Measurements from ENCODE around the gene UGT1A5.

Gene UGT1A5

DNA sequence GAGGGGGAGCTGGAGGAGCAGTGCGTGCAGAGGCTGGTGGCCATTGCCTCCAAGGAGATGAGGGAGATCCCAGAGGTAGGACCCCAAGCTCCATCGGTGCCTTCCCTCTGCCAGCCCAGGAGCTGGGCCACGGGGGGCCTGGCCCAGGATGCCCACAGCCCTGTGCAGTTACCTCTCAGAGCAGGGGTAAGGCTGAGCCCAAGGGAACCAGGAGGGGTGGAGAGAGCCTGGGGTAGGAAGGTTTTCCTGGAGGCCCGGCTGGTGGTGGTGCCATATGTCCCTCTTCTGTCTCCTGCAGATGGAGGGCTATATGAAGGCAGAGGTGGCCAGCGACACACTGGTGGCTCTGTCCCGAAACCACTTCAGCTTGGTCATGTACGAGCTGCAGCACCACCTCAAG is 76.8 kb downstream of the UGT1A5 start:
- DNase-seq (ENCODE audit: low read depth): no peak

DNA sequence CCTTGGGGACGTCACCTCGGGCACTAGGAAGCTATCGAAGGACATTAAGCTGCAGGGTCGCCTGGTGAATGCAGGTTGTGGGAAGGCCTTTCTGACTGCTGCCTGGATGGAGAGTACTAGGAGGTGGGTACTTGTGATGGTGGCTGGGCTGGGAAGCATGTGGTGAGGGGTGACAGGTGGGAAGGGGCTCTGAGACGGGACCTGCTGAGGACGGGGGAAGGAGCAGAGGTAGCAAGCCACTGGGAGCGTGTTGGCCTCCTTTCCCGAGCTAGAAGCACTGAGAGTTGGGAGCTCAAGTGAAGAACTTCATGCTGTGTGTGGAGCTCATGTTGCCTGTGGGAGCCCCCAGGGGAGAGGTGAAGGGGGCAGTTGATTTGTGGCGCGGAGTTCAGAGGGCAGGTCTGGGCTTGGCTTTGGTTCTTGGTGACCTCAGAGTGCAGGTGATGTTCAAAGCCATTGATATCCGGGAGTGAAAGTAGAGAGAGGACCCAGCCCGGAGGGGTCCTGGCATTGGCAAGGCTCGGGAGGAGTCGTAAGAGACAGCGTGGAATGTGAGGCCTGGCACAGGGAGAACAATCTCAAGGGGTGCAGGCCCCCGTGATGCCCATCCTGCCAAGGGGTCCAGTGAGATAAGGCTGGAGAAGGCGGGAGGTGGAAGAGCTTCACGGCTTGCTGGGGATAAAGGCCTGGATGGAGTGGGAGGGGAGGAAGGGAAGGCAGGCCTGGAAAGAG is 78.6 kb downstream of the UGT1A5 start:
- DNase-seq (ENCODE audit: low read depth): no peak

DNA sequence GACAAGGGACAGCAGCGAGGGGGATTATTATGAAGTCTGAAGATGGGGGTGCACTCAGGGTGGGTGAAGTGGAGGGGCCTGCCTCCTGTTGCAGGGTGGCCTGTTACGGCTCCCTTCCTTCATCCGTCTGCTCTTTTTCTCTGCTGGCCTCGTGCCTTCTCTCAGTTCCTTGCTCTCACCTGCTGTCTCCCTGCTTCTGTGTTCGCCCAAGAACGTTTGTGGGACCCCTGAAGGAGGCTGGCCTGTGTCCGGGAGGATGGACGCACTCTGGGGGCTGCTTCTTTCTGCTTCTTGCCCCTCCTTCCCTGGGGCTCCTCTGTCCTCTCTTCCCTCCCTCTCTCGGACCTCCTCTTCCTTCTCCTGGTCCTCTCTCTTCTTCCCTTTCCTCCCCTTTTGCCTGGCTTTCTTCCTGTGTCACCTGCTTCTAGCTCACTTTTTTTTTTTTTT is 79.2 kb downstream of the UGT1A5 start:
- no peak for DNase-seq (ENCODE audit: low read depth)

DNA sequence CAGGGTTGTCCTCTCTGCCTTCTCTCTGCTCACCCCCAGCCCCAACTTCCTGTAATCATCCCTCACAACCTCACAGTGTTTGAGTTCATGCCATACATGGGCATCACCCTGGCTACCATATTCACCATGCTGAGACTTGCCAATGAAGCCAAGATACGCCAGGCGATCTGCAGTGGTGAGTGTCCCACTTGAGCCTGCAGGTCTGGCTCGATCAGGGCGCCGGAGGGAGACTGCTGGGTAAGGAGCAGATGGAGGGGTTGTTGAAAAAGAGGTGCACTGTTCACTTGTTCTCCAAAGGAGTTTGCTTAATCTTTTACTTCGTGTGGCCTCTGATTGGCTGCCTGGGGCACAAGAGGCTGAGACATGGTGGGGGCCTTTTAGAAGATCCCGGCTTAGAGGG is 80.0 kb downstream of the UGT1A5 start:
- no peak for DNase-seq (ENCODE audit: low read depth)

DNA sequence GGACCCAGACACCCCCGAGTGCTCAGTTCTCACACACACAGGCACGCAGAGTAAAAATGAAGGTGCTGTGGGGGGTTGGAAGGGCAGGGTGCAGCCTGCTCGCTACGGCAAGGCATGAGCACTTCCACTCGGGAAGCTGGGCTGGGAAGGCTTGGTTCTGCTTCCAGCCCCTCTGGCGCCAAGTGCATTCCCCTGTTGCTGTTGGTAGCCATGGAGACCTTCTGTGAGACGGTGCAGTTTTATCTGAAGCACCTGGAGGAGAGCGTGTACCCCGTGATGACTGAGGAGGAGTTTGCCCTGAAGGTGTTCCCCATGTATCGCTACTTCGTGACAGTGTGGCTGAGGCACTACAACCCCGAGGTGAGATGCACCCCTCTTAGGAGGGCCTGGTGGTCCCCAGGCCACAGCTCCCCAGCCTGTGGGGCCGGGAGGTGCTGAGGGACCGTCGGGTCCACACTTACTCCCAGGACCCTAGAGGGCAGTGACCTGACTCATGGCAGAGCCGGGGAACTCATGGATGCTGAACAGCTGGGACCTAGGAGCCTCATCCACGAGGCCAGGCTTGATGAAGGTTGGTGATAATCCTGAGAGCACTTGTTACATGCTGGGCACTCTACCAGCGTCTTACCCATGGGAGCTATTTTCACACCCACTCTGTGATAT is 80.9 kb downstream of the UGT1A5 start:
- no peak for DNase-seq (ENCODE audit: low read depth)

DNA sequence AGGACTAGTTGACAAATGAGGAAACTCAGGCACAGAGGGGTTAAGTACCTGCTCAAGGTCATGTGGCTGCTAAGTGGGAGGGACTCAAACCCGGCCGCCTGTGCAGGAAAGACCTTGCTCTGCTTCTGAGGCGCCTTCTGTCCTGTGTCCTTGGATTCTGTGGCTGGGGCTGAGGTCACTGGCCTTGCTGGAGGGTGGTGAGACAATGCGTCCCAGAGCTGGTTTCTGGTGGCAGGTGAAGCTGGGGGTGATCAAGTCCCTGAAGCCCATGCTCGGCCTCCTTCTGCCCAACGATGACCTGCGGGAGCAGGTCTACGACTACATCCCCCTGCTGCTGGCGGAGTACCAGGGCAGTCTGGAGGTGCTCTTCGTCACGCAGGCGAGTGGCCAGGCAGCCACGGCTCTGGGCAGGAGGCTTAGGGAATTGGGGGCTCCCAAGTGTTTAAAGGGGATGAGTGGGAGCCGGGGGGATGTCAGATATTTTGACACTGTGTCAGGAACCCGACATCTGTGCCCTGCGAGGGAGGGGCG is 81.5 kb downstream of the UGT1A5 start:
- no peak for DNase-seq (ENCODE audit: low read depth)

DNA sequence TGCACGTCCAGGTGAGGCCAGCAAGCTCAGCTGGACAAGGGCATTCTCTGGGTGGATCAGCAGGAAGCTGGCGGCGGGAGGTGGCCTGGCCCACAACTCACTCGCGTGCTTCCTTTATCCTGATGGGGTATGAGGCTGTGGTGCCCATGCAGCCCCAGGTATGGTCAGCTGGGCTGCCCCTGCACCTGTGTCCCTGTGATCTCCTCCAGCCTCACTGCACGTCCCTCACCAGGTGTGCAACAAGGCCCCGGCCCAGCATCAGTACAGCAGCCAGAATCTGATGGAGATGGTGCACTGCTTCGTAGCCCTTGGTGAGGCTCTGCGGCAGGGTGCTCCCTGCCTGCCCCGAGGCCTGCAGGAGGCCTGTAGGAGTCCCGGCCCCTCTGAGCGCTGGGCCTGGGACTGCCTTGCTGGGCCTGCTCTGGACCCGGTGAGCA is 83.0 kb downstream of the UGT1A5 start:
- DNase-seq (ENCODE audit: low read depth): no peak

DNA sequence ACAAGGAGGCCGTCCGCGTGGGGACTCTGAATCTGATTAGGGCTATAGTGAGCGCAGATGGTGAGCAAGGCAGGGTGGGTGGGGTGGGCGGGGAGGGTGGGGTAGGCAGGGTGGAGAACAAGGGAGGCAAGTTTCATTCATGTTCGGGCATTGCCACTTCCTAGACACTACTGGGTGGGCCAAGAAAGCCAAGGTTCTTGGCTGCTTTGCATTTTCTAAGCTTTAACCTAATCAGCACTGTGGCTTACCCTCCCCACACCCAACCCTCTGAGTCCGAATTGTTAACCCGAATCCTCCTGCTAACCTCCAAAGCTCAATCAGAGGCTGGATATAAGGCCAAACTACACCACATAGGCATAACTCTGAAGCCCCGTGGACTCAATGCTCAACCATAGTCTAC is 83.5 kb downstream of the UGT1A5 start:
- no peak for DNase-seq (ENCODE audit: low read depth)

DNA sequence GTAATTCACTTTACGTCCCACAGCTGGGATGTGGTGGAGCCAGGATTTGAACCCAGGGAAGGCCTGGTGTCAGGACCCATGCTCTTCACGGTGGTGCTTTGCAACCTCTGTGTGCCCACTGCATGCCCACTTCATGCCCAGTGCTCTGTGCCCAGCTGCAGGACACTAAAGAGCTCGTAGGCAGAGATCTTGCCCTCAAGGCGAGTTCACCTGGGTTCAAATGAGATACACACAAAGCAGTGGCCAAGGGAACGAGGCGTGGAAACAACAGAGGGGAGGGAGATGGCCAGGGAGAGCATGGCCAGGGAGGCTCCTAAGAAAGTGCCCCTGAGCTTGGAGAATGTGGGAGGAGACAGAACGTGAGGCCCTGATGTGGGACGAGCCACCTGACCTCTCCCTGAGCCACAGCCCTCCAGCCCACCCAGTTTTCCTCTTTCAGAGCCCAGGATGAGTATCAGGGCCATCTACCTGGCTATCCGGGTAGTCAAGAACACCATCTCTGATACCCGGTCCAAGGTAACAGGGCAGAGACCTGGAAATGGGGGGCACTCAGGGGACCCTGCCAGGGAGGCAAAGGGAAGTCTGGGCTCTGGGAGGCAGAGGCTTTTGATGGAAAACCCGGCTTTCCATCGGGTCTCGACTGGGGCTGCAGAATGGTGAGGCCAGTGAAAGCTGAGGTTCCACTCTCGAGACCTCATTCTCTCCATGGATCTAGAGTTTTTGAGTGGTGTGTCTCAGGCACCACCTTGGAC is 85.8 kb downstream of the UGT1A5 start:
- DNase-seq (ENCODE audit: low read depth): no peak

DNA sequence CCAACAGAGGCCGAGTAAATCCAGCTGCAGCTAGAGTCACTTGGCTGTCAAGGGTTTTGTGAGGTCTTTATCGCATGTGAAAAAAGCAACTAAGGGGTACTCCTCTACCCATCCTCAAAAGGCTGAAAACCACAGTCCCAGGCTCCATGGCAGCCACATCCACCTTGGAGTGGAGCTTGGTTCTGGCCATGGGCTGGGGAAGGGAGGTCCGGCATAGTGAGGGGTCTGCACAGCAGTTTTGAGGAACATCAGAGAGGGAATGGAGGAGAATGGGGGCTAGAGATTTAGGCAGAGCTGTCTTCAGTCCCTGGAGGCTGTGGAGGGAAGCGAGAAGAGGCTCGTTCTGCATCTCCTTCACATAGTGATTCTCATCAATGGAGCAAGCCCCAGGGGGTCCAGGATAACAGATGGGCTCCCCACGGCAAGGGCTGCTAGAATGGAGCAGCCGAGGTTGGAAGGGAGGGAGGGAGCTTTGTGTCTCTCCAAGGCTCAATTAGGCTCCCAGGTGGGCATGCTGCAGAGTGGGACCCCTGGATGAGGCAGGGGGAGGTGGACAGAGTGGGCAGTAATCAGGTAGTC is 86.5 kb downstream of the UGT1A5 start:
- no peak for DNase-seq (ENCODE audit: low read depth)

DNA sequence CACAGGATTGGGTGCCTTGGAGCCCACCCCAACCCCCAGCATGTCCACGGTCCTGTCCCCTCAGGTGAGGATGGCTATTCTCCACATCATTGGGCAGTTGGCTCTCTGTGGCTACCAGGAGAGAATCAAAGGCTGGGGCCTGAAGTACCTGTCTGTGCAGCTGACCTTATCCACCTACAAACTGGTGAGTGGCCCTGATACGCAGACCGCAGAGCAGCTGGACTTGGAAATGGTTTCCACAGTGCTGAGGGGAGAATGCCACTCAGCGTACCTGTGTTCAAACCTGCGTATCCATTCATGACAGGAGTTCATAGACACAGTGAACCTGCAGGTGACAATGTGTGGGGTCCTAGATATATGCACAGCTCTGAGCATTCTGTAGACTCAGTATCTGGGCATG is 87.0 kb downstream of the UGT1A5 start:
- no peak for DNase-seq (ENCODE audit: low read depth)

DNA sequence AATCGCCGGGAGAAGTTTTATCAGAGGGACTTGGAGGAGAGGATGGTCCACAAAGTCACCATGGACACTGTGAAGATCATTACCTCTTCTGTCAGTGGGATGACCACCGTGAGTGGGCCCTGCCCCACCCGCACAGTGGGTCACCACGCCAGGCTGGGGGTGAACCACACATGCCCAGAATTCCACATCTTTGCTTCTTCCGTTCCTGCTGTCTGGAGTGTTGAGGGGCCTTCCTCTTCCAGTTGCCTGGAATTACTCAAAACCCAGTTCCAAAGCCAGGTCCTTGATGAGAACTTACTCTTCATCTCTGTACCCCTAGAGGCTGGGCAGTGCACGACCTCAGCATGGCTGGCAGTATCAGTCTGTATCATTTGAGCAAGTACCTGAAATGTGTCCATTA is 87.5 kb downstream of the UGT1A5 start:
- DNase-seq (ENCODE audit: low read depth): no peak

DNA sequence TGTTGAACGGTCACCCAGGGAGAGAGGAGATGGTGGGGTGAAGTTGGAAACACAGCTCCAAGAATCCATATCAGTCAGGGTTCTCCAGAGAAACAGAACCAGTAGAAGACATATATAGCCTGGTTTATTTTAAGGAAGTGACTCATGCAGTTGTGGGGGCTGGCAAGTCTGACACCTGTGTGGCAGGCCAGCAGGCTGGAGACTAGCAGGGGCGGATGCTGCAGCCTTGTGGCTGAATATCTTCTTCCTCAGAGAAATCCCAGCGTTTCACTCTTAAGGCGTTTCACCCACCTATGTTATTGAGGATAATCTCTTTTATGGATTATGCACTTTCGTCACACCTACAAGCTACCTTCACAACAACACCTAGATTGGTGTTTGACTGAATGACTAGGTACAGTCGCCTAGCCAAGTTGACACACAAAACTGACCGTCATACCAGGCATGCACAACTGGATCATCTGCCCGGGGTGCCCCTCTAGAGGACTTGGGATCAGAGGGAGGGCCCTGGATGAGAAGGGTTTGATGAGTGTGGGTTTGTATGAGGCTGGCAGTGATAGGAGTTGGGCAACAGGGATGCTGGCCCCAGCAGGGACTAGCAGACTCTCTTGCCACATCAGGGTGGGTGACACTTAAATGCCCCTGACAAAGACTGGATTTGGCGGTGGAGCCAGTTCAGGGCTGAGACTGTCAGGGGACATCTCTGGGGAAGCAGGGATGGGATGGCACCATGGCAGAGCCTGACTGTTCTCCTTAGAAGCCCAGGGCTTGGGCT is 88.8 kb downstream of the UGT1A5 start:
- DNase-seq (ENCODE audit: low read depth): no peak

DNA sequence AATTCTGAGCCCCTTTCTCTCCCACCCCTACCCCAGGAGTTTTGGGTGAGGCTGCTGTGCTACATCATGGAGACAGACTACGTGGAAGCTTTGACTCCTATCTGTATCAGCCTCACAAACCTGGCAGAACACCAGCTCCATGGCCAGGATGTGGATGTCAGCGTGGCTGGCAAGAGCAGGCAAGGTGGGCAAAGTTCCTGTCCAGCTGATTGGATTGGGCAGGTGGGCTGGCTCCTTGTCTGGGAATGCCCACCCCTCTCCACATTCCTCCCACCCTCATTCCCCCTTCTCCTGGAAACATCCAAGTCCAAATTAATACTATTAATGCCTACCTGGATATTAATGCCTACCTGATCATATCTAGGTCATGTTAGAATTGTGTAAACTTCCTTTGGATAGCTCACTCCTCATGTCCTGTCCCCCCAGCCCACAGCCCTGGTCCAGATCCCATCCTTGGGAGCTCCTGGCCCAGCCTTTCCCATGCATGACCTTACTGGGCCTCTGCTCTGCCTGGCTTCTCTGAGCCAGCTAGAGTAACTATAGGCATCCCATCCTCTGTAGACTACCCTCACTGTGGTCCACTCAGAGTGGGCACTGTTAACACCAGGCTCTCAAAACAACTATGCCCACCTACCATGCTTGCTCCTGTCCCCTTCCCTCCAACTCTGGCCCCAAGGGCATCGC is 89.6 kb downstream of the UGT1A5 start:
- no peak for DNase-seq (ENCODE audit: low read depth)

DNA sequence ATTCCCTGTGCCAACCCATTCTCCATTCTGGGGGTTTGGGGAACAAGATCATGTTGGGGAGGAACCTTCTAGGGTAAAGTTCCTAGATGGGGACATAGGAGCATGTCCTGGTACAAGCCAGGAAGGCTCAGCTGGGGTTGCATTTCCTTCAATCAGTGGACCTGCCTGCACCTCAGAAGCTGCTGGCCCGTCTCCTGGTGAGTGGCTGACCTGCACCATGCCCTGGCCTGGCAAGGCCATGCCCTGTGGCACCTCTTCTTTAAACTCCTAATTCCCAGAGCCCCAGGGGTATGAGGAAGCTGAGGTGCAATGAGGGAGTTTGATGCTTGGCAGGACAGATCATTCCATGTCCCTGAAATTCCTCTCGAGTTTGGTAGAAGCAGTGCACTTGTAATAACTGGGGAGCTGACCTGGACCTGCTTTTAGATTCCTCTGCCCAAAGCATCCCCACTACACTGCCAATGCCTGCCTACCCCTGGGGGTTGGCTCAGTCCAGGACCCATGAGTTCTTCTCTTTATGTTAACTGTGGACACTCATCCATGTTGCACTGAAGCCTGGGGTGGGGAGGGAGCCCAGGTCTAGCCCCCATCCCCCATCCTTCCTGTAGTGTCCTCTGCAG is 90.7 kb downstream of the UGT1A5 start:
- no peak for DNase-seq (ENCODE audit: low read depth)

DNA sequence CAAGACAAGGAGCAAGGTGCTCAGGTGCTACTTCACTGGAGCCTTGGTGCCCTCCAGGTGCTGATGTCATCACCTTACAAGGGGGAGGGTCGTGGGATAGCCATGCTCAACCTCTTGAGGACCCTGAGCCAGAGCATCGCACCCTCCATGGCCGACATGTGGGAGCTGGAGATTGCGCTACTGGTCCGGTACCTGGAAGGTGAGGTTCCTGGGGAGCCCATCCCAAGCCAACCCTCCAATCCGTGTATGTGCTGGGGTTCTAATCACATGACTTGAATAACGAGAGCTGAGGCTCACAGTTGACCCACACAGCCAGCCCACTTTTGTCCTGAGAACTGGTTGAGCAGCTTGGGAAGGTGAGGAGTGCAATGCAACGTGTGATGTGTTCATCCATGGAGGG is 91.3 kb downstream of the UGT1A5 start:
- no peak for DNase-seq (ENCODE audit: low read depth)

DNA sequence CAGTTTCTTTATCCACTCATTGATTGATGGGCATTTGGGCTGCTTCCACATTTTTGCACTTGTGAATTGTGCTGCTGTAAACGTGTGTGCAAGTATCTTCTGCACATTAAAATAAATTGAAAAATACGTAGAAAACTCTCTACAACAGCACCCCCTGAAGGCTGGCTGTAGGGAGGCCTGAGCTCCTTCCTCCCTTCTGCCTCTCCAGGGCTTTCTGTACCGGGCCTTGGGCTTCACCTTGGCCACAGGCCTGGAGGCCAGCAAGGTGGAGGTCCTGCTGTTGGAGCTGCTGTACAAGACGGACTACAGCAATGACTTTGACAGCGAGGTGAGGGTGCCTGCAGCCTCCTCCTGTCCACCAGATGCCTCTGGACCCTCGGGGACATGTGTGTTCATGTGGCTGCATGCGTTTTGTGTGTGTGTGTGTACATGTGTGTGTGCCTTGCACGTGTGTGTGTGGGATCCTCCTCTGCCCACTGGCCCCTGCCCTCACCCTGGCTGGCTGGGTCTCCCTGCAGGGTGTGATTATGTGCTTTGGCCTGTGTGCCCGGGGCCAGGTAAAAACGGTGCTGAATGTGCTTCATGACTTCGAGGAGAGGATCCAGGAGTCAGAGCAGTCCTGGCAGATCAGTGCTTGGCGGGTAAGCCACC is 94.6 kb downstream of the UGT1A5 start:
- no peak for DNase-seq (ENCODE audit: low read depth)

DNA sequence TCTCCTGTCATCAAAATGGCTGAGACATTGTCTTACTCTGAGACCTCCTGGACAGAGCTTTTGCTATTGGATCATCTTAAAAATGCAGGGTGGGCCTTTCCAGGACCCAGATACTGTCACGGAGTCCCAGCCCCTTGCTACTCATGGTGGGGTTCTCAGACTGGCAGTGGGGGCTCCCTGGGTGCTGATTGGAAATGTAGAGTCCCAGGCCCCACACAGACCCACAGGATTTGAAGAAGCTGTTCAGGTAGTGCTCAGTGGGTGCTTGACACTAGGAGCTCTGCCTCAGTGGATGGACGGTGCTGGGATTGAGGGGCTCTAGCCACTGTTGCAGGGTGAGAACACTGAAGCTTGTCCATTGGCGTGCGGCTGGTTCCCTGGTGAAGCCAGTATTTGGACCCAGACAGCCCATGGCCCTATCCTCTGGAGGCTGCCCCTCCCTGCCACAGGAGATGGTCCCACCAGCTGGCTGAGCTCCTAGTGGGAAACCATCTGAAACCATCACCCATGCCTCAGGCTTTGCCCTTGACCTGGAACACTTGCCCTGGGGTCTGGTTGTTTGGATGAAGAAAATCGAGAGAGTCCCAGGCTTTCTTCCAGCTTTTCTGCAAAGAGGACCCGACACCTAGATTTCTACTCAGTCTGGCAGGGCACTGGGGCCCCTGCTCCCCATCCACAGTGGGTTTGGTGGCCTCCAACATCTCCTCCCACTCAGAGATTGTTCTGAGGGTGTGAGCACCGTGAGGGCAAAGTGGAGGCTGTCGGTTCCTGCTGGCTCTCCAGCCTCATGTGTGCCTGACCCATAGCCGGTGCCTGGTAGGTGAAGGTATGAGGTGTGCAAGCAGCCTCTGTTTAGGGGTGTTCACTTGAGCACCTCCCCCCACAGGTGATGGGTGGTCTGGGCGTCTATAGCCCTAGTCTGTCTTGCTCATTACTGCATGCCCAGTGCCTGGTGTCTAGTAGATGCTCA is 95.5 kb downstream of the UGT1A5 start:
- no peak for DNase-seq (ENCODE audit: low read depth)

DNA sequence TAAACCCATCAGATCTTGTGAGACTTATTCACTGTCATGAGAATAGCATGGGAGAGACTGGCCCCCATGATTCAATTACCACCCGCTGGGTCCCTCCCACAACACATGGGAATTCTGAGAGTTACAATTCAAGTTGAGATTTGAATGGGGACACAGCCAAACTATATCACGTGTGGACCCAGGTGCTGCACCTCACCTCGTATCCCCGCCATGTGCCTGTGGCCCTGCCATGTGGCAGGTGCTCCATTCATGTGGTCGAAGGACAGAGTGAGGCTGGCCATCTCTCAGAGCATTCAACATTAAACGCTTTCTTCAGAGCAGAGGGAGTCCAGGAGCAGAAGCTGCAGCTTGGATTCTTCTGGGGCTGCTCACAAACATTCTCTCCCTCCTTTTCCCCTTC is 97.7 kb downstream of the UGT1A5 start:
- DNase-seq (ENCODE audit: low read depth): no peak
